Urinary bladder (tissue), 4 donors: Measurements from ENCODE around the gene SLX1B. TPM values are rescaled to one million over a fixed set of nuclear protein-coding genes. Genes with fewer than 3 reads are reported as not detected.
"Not testable (repeated sequence)": the region's sequence is repeated elsewhere in the genome, so short reads cannot be mapped to it uniquely, and the experiment has no call there.

Experiments used
- DNase-seq: peaks from one replicate; pipeline ENCODE4 v3.0.0-alpha.2; 2015; ENCODE audit errors: extremely low spot score
- H3K27ac ChIP-seq: one replicate; pipeline ENCODE4 v1.5.1; 2013; ENCODE audit warnings: low read depth, mild to moderate bottlenecking, moderate library complexity
- H3K36me3 ChIP-seq: one replicate; pipeline ENCODE4 v1.6.1; 2013; ENCODE audit warnings: mild to moderate bottlenecking, moderate library complexity; ENCODE audit not compliant: insufficient read depth
- H3K4me1 ChIP-seq: one replicate; pipeline ENCODE4 v1.6.1; 2013; ENCODE audit warnings: mild to moderate bottlenecking, moderate library complexity; ENCODE audit not compliant: insufficient read depth
- H3K4me3 ChIP-seq: one replicate; pipeline ENCODE4 v1.5.1; 2013; ENCODE audit warnings: low read depth, low read length
- WGBS: extraction: QIAGEN DNeasy Blood & Tissue Kit; methylation state at CpG from one replicate; pipeline ENCODE4 v1.1.7; 2013; 5-methylcytosine and 5-hydroxymethylcytosine counted together
- polyA plus RNA-seq: library from polyadenylated mRNA; stranded (reverse); fragments of 200-250 nt; gene quantifications from one replicate; pipeline ENCODE4 v1.2.3, GENCODE V29; 2013
- small RNA-seq: library from RNA; depleted of rRNA; stranded (forward); fragments of <200 nt; gene quantifications from one replicate; pipeline ENCODE3, GENCODE V24; 2014
- total RNA-seq: library from RNA; depleted of rRNA; stranded (reverse); fragments of >200 nt; gene quantifications from one replicate; pipeline ENCODE4 v1.2.3, GENCODE V29; 2014
- donor health status: healthy with polysubstance abuse.
- donor health status: healthy.

The SLX1B gene
- total and polyA plus RNA-seq, 2 donors, result 1.9 to 37.4 TPM

DNA sequence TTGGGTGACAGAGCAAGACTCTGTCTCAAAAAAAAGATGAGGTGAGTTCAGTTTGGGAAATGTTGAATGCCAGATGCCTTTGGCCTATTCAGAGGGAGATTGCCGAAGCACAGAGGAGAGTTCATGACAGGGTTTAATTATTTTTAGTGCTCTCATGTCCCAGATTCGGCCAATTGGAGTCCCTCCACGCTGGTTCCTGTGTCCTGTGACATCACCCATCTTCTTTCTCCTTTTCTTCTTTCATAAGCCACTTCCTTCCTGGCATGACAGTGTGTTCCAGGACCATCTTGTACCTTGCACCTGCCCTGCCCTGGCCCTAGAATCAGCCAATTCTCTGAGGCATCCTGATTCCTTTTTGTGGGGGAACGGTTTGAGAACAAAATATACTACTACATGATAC lies 17.7 kb downstream of the SLX1B start:
- not testable (repeated sequence) for H3K27ac ChIP-seq, H3K4me3 ChIP-seq, DNase-seq, H3K36me3 ChIP-seq, H3K4me1 ChIP-seq
- no CpG with 5 or more reads among the region's 4 CpGs for WGBS

DNA sequence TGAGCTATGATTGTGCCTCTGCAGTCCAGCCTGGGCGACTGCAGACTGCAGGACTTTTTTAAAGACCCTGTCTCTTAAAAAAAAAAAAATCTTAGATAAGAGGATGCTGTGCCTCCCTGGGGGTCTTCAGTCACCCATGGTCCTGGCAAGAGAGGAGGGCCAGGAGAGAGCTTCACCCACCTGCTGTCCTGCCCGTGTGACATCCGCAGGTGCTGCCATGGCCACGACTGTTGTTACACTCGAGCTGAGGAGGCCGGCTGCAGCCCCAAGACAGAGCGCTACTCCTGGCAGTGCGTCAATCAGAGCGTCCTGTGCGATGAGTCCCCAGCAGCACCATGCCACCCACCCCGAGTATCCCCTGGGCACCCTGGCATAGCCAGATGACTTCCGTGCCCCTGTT lies 27.9 kb downstream of the SLX1B start:
- H3K36me3 ChIP-seq, H3K4me1 ChIP-seq, DNase-seq, H3K4me3 ChIP-seq, H3K27ac ChIP-seq: not testable (repeated sequence)
- 82% methylated on average over 7 of the region's 12 CpGs for WGBS

DNA sequence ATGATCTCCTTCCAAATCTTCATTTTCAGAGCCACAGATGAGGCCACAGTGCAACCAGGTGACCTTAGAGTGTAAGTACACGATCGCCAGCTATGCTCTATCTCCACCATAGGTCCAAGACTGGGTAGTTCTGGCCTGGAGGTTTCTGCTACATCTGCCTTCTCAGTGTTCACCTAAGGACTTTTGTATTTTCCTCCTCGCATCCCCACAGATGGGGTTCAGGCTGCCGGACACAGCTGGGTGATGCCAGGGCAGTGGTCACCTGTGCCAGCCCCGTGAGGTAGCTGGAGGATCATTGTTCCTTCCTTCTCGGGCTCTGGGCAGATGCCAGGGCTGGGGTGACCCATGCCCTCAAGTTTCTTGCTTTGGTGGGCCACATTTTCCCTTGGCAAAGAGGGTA lies 52.0 kb downstream of the SLX1B start, which contains the start of gene NPIPB12:
Gene NPIPB12 (minus strand): TSS at position 101 of the 400 bp plus-strand sequence.
- not testable (repeated sequence) for H3K27ac ChIP-seq, H3K36me3 ChIP-seq, H3K4me1 ChIP-seq, DNase-seq, H3K4me3 ChIP-seq
- WGBS, result 81% methylated on average over 2 of the region's 6 CpGs

Small RNAs within 50 kb of the gene (small RNA-seq; reads per million reads assigned to genes)
- not detected for gene AC133555.2

Other genes starting within 250 kb of the SLX1B start
- 0.32 TPM for gene NPIPB11, start 47.8 kb upstream of the SLX1B start, total RNA-seq
- 0.95 TPM for gene NPIPB11, start 47.8 kb upstream of the SLX1B start, polyA plus RNA-seq
- 23.3 TPM for gene BOLA2, start 182 bp upstream of the SLX1B start, total RNA-seq
- 15.0 TPM for gene BOLA2, start 182 bp upstream of the SLX1B start, polyA plus RNA-seq
- 2.0 TPM for gene SULT1A4, start 5.4 kb downstream of the SLX1B start, total RNA-seq
- gene SULT1A4, start 5.4 kb downstream of the SLX1B start, polyA plus RNA-seq, result 23.9 TPM
- 57.6 TPM for gene NPIPB12, start 51.9 kb downstream of the SLX1B start, total RNA-seq
- gene NPIPB12, start 51.9 kb downstream of the SLX1B start, polyA plus RNA-seq, result 25.1 TPM
- 0.85 TPM for gene SPN, start 208.7 kb downstream of the SLX1B start, total RNA-seq
- 1.4 TPM for gene SPN, start 208.7 kb downstream of the SLX1B start, polyA plus RNA-seq
- gene QPRT, start 224.6 kb downstream of the SLX1B start, total RNA-seq, result 20.0 TPM
- gene QPRT, start 224.6 kb downstream of the SLX1B start, polyA plus RNA-seq, result 13.8 TPM